Measurements from ENCODE around the gene SCUBE3.

The SCUBE3 gene

GRCh38 chr6:35167505-35167904, 46.3 kb upstream of the SCUBE3 start:
- H3K4me3 ChIP-seq (ENCODE audit: low read depth, low read length): no peak overlapping the region
- ChIA-PET CTCF (interaction anchor here (1.2 to 1.8 kb wide), 4 partner anchors 19 to 74 kb away, joined by 3 to 6 read pairs (median 4); no protein-coding TSS in a partner anchor), POLR2A (no interaction called here)
- TF ChIP-seq CTCF (IDR thresholded peaks at IDR 0.05; ENCODE audit: insufficient read depth, low read length, missing control alignments): no peak
- no peak for DNase-seq (ENCODE audit: low read depth, low spot score)

GRCh38 chr6:35168461-35168861, 45.3 kb upstream of the SCUBE3 start:
- ChIA-PET POLR2A (no interaction called here), CTCF (interaction anchor here (1.2 to 1.8 kb wide), 2 partner anchors 35 to 73 kb away, joined by 4 to 6 read pairs; no protein-coding TSS in a partner anchor)
- H3K4me3 ChIP-seq (ENCODE audit: low read depth, low read length): no peak overlapping the region
- DNase-seq (ENCODE audit: low read depth, low spot score): no peak
- no peak for TF ChIP-seq CTCF (IDR thresholded peaks at IDR 0.05; ENCODE audit: insufficient read depth, low read length, missing control alignments)

DNA sequence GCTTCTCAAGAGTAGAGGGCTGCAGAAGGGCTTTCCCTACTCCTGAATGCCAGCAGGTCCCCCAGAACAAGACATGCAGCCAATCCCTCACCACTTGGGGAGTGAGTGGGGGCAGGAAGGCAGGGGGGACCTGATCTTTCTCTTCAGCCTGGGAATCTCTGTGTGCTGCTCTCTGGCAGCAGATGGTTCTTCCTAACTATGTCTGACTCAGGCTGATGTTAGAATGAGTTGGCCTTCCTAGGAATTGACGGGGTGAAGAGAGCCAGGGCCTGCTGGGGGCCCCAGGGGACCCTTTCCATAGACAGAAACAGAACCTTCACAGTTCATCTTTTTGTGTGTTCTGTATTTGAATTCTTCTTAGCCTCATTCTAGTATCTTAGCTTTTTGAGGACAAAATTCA, 43.6 kb upstream of the SCUBE3 start:
- no peak overlapping the region for H3K4me3 ChIP-seq (ENCODE audit: low read depth, low read length)
- ChIA-PET POLR2A (no interaction called here), CTCF (interaction anchor here (1.1 to 2.3 kb wide), 3 partner anchors 35 to 183 kb away, joined by 3 to 11 read pairs (median 4); no protein-coding TSS in a partner anchor)
- DNase-seq (ENCODE audit: low read depth, low spot score): no peak
- TF ChIP-seq CTCF (IDR thresholded peaks at IDR 0.05; ENCODE audit: insufficient read depth, low read length, missing control alignments): no peak

DNA sequence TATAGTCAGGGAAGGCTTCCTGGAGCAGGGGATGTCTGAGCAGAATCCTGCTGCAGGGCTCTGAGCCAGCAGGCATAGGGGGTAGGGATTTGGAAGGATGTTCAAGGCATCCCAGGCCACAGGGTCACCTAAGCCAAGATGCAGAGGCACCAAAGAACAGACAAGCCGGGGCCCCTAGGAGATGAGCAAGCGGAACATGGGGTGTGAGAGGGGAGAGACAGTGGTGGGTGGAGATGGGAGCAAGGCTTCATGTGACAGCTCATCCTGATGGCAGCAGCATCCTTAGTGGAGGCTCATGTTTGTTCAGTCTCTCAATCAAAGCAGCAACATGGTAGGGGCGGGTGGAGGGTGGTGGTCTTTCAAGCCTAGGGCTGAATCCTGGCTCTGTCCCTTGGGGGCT, 42.9 kb upstream of the SCUBE3 start:
- TF ChIP-seq CTCF (IDR thresholded peaks at IDR 0.05; ENCODE audit: insufficient read depth, low read length, missing control alignments): no peak
- no peak for DNase-seq (ENCODE audit: low read depth, low spot score)
- H3K4me3 ChIP-seq (ENCODE audit: low read depth, low read length): no peak overlapping the region
- ChIA-PET POLR2A (no interaction called here), CTCF (interaction anchor here (0.8 to 3.9 kb wide), 6 partner anchors 8 to 184 kb away, joined by 3 to 14 read pairs (median 4); no protein-coding TSS in a partner anchor)

DNA sequence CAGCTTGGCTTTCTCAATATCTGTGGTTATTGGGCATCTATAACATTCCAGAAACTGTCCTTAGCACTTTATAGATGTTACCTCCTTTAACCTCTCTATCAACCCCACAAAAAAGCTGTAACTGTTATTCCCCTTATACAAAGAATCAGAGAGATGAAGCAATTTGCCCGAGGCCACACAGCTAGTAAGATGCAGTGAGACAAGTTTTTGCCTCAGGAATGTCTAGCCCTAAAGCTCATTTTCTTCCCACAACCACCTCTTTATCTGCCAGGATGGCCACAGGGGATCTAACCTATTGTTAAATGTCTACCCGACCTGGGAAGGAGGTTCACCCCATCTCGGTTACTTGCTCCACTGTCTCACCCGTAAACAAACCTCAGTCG, 40.7 kb upstream of the SCUBE3 start:
- no peak overlapping the region for H3K4me3 ChIP-seq (ENCODE audit: low read depth, low read length)
- DNase-seq (ENCODE audit: low read depth, low spot score): no peak
- no peak for TF ChIP-seq CTCF (IDR thresholded peaks at IDR 0.05; ENCODE audit: insufficient read depth, low read length, missing control alignments)
- POLR2A ChIA-PET: interaction anchor here (0.8 kb wide), 1 partner anchor 33 kb away, joined by 3 read pairs; no protein-coding TSS in a partner anchor
- CTCF ChIA-PET: interaction anchor here (1.1 to 3.9 kb wide), 3 partner anchors 11 to 186 kb away, joined by 5 to 14 read pairs (median 7); no protein-coding TSS in a partner anchor

GRCh38 chr6:35173427-35174087, 40.2 kb upstream of the SCUBE3 start:
- DNase-seq (ENCODE audit: low read depth, low spot score): no peak
- ChIA-PET POLR2A (interaction anchor here (0.8 kb wide), 1 partner anchor 32 kb away, joined by 3 read pairs; no protein-coding TSS in a partner anchor), CTCF (interaction anchor here (1.1 to 3.9 kb wide), 3 partner anchors 11 to 187 kb away, joined by 5 to 14 read pairs (median 7); no protein-coding TSS in a partner anchor)
- no peak overlapping the region for H3K4me3 ChIP-seq (ENCODE audit: low read depth, low read length)
- TF ChIP-seq CTCF (IDR thresholded peaks at IDR 0.05; ENCODE audit: insufficient read depth, low read length, missing control alignments): no peak
